Anterior cingulate cortex (tissue), 58 donors: ENCODE measurements around the gene KRTAP5-11.
"Not testable (repeated sequence)": the region's sequence is repeated elsewhere in the genome, so short reads cannot be mapped to it uniquely, and the experiment has no call there.

ENCODE experiments used
- DNase-seq, 58 donors: peaks; one replicate each; lab custom pipeline; 2025; lab: John Stamatoyannopoulos, UW

The KRTAP5-11 gene

GRCh38 chr11:71534711-71535608 is 47.7 kb downstream of the KRTAP5-11 start:
- not testable (repeated sequence) for DNase-seq

- DNase-seq, result no peak
Measured at GRCh38 chr11:71532036-71532610, 50.6 kb downstream of the KRTAP5-11 start.
